WI38 (cell line): Measurements from ENCODE around the gene TCEA3.

ENCODE experiments used
- H3K4me3 ChIP-seq: 2 replicates; pipeline ENCODE4 v1.5.1; 2011; ENCODE audit warnings: low read depth, mild to moderate bottlenecking, control low read depth, low read length
- CTCF ChIP-seq: IDR thresholded peaks from 2 replicates; pipeline ENCODE4 v1.5.1; 2012; ENCODE audit warnings: low read depth, mild to moderate bottlenecking, control low read depth, low read length

The TCEA3 gene

GRCh38 chr1:23453455-23454000, 29.0 kb upstream of the TCEA3 start:
- no peak overlapping the region for H3K4me3 ChIP-seq
- TF ChIP-seq CTCF, result no peak

GRCh38 chr1:23452011-23452411, 27.5 kb upstream of the TCEA3 start:
- TF ChIP-seq CTCF, result no peak
- H3K4me3 ChIP-seq, result no peak overlapping the region

- no peak for TF ChIP-seq CTCF
- H3K4me3 ChIP-seq, result no peak overlapping the region
These were observed 26.9 kb upstream of the TCEA3 start for GRCh38 chr1:23451441-23451840.

GRCh38 chr1:23450894-23451293, 26.3 kb upstream of the TCEA3 start:
- H3K4me3 ChIP-seq, result no peak overlapping the region
- TF ChIP-seq CTCF, result no peak

- H3K4me3 ChIP-seq, result no peak overlapping the region
- TF ChIP-seq CTCF, result no peak
These were observed 25.4 kb upstream of the TCEA3 start for GRCh38 chr1:23449958-23450357.

- TF ChIP-seq CTCF, result no peak
- H3K4me3 ChIP-seq, result no peak overlapping the region
These were observed 24.8 kb upstream of the TCEA3 start for GRCh38 chr1:23449306-23449705.

GRCh38 chr1:23448846-23449245, 24.3 kb upstream of the TCEA3 start:
- TF ChIP-seq CTCF, result no peak
- no peak overlapping the region for H3K4me3 ChIP-seq
